Measurements from ENCODE around the gene STOM.

The STOM gene

DNA sequence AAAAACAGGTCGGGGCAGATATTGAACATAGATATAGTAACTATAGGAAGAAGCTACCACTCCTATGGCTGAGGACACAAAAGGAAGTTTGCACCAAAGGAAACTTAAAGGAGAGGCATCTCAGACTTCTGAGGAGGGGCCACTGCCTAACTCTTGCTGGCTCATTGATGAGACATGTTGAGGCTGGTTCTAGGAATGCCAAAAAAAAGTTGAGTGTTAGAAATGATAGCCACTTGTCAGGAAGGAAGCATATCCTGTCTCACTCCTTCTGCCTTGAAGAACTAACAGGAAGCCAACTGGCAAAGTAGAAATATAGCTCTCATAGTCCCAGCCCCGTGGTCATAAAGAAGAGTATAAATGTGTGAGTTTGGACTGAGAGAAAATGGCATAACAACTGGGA, 23.3 kb upstream of the STOM start:
- no peaks in the 10 kb centered on the region for H3K4me1 ChIP-seq (ENCODE audit: control insufficient read depth in 1 of 2, insufficient read depth in 2 of 2, low read length in 2 of 2)
- H3K36me3 ChIP-seq (ENCODE audit: control insufficient read depth in 1 of 2, insufficient read depth in 2 of 2, low read length in 2 of 2), result no peaks in the 10 kb centered on the region
- no peaks in the 10 kb centered on the region for H3K9me3 ChIP-seq (ENCODE audit: control insufficient read depth in 1 of 2, low read length in 2 of 2)
- no peak overlapping the region for H3K9ac ChIP-seq (ENCODE audit: low read depth in 1 of 2, low read length in 2 of 2)
- no peaks in the 10 kb centered on the region for H3K27me3 ChIP-seq (ENCODE audit: control insufficient read depth in 1 of 2, insufficient read depth in 2 of 2, low read length in 2 of 2)
- H3K27ac ChIP-seq (ENCODE audit: low read depth, low read length), result no peak overlapping the region
- no peak overlapping the region for H3K4me3 ChIP-seq (ENCODE audit: low read depth in 1 of 2, low read length in 2 of 2)

DNA sequence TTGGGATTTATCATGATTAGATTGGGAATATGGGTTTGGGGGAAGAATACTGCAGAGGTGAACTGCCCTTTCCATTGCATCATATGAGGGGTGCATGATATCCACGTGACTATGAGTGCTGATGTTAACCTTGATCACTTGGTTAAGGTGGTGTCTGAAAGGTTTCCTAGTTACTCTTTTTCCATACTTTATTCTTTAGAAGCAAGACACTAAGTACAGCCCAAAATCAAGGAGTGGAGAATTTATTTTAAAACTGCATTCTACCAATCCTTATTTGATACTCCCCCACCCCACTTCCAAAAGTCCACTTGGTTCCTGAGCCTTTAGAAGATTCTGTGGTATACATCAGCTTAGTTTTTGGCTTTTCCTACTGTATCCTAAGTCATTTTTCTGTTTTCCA, 20.3 kb upstream of the STOM start:
- Histone ChIP-seq H3K9ac (ENCODE audit: low read depth in 1 of 2, low read length in 2 of 2) (no peak overlapping the region), H3K36me3 (ENCODE audit: control insufficient read depth in 1 of 2, insufficient read depth in 2 of 2, low read length in 2 of 2) (no peaks in the 10 kb centered on the region), H3K27ac (ENCODE audit: low read depth, low read length) (no peak overlapping the region), H3K4me3 (ENCODE audit: low read depth in 1 of 2, low read length in 2 of 2) (no peak overlapping the region), H3K4me1 (ENCODE audit: control insufficient read depth in 1 of 2, insufficient read depth in 2 of 2, low read length in 2 of 2) (no peaks in the 10 kb centered on the region), H3K27me3 (ENCODE audit: control insufficient read depth in 1 of 2, insufficient read depth in 2 of 2, low read length in 2 of 2) (no peaks in the 10 kb centered on the region), H3K9me3 (ENCODE audit: control insufficient read depth in 1 of 2, low read length in 2 of 2) (no peaks in the 10 kb centered on the region)

DNA sequence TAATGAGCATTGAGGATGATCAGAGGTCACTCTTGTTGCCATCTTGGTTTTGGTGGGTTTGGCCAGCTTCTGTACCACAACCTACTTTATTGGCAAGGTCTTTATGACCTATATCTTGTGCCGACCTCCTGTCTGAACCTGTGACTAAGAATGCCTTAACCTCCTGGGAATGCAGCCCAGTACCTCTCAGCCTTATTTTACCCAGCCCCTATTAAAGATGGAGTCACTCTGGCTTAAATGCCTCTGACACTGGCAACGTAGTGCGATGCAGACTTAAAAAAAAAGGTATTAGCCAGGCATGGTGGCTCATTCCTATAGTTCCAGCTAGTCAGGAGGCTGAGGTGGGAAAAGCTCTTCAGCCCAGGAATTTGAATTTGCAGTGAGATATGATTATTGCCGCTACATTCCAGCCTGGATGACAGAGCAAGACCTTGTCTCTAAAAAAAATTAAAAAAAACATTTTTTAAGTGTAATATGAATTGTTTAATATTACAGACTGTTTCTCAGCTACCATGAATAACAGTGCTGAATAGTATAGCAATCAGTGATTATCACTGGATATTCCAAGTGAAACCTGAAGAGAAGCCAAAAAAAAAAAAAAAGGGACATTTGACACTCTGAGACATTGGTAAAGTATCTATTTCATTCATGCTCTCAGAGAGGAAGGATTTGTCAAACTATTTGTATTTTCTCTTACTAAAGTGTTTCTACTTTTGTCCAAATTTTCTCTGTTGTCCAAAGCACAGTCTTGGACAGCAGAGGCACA, 18.3 kb upstream of the STOM start:
- Histone ChIP-seq H3K27ac (ENCODE audit: low read depth, low read length) (no peak overlapping the region), H3K9me3 (ENCODE audit: control insufficient read depth in 1 of 2, low read length in 2 of 2) (no peaks in the 10 kb centered on the region), H3K36me3 (ENCODE audit: control insufficient read depth in 1 of 2, insufficient read depth in 2 of 2, low read length in 2 of 2) (no peaks in the 10 kb centered on the region), H3K9ac (ENCODE audit: low read depth in 1 of 2, low read length in 2 of 2) (no peak overlapping the region), H3K27me3 (ENCODE audit: control insufficient read depth in 1 of 2, insufficient read depth in 2 of 2, low read length in 2 of 2) (no peaks in the 10 kb centered on the region), H3K4me1 (ENCODE audit: control insufficient read depth in 1 of 2, insufficient read depth in 2 of 2, low read length in 2 of 2) (no peaks in the 10 kb centered on the region), H3K4me3 (ENCODE audit: low read depth in 1 of 2, low read length in 2 of 2) (no peak overlapping the region)

DNA sequence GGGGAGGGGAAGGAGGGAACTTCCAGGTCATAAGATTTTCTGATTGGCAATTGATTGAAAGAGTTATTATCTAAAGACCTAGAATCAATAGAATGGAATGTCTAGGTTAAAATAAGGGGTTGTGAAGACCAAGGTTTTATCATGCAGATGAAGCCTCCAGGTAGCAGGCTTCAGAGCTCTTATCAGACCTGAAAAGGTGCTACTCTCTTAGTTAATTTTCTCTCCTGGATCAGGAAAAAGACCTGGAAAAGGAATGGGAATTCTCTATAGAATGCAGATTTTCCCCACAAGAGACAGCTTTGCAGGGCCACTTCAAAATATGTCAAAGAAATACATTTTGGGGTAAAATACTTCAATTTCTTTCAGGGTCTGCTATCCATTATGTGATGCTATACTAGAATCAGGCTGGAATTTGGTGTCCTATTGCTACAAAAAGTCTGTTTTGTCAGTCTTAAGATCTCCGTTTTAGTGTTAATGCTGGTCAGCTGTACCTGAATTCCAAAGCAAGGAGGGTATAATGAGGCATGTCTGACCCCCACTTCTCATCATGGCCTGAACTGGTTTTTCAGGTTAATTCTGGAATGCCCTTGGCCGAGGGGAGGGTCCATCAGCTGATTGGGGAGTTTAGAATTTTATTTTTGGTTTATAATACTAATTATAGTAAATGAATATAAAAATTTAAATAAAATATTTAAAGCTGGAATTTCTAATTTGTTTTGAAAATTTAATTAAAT, 16.6 kb upstream of the STOM start:
- no peak overlapping the region for H3K9ac ChIP-seq (ENCODE audit: low read depth in 1 of 2, low read length in 2 of 2)
- H3K4me3 ChIP-seq (ENCODE audit: low read depth in 1 of 2, low read length in 2 of 2), result no peak overlapping the region
- no peaks in the 10 kb centered on the region for H3K27me3 ChIP-seq (ENCODE audit: control insufficient read depth in 1 of 2, insufficient read depth in 2 of 2, low read length in 2 of 2)
- H3K4me1 ChIP-seq (ENCODE audit: control insufficient read depth in 1 of 2, insufficient read depth in 2 of 2, low read length in 2 of 2), result no peaks in the 10 kb centered on the region
- no peaks in the 10 kb centered on the region for H3K9me3 ChIP-seq (ENCODE audit: control insufficient read depth in 1 of 2, low read length in 2 of 2)
- H3K36me3 ChIP-seq (ENCODE audit: control insufficient read depth in 1 of 2, insufficient read depth in 2 of 2, low read length in 2 of 2), result no peaks in the 10 kb centered on the region
- no peak overlapping the region for H3K27ac ChIP-seq (ENCODE audit: low read depth, low read length)

DNA sequence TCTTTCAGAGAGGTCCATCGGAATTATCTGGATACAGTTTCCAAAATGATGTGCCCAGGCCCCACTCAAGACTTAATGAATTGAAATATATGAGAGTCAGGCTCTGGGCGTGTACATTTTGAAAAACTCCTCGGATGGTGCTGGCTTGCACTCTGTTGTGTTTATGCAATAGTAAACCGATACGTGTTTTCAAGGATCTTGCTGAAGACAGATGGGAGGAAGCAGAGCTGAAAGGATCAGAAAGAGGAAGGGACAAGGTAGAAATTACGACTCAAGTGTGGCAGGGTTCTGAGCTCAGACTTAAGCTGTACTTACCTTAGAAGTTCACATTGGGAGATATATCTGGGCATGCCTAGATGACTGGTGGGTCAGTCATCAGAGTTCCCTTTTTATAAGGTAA, 13.7 kb upstream of the STOM start:
- no peak overlapping the region for H3K4me3 ChIP-seq (ENCODE audit: low read depth in 1 of 2, low read length in 2 of 2)
- no peak overlapping the region for H3K27ac ChIP-seq (ENCODE audit: low read depth, low read length)
- no peaks in the 10 kb centered on the region for H3K9me3 ChIP-seq (ENCODE audit: control insufficient read depth in 1 of 2, low read length in 2 of 2)
- no peak overlapping the region for H3K9ac ChIP-seq (ENCODE audit: low read depth in 1 of 2, low read length in 2 of 2)
- H3K27me3 ChIP-seq (ENCODE audit: control insufficient read depth in 1 of 2, insufficient read depth in 2 of 2, low read length in 2 of 2), result no peaks in the 10 kb centered on the region
- no peaks in the 10 kb centered on the region for H3K36me3 ChIP-seq (ENCODE audit: control insufficient read depth in 1 of 2, insufficient read depth in 2 of 2, low read length in 2 of 2)
- H3K4me1 ChIP-seq (ENCODE audit: control insufficient read depth in 1 of 2, insufficient read depth in 2 of 2, low read length in 2 of 2), result no peaks in the 10 kb centered on the region

DNA sequence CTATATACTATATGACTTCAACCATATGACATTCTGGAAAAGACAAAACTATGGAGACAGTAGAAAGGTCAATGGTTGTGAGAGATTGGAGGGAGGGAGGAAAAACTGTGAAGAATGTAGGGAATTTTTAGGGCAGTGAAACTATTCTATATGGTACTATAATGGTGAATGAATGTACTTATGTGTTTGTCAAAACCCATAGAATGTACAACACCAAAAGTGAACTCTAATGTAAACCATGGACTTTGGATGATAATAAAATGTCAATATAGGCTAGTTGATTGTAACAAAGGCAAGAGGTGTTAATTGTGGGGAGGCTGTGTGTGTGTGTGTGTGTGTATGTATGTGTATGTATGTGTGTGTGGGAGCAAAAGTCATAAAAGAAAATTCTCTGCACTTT, 10.8 kb upstream of the STOM start:
- Histone ChIP-seq H3K9ac (ENCODE audit: low read depth in 1 of 2, low read length in 2 of 2) (no peak overlapping the region), H3K27me3 (ENCODE audit: control insufficient read depth in 1 of 2, insufficient read depth in 2 of 2, low read length in 2 of 2) (no peaks in the 10 kb centered on the region), H3K4me1 (ENCODE audit: control insufficient read depth in 1 of 2, insufficient read depth in 2 of 2, low read length in 2 of 2) (no peaks in the 10 kb centered on the region), H3K9me3 (ENCODE audit: control insufficient read depth in 1 of 2, low read length in 2 of 2) (no peaks in the 10 kb centered on the region), H3K36me3 (ENCODE audit: control insufficient read depth in 1 of 2, insufficient read depth in 2 of 2, low read length in 2 of 2) (no peaks in the 10 kb centered on the region), H3K4me3 (ENCODE audit: low read depth in 1 of 2, low read length in 2 of 2) (no peak overlapping the region), H3K27ac (ENCODE audit: low read depth, low read length) (no peak overlapping the region)

DNA sequence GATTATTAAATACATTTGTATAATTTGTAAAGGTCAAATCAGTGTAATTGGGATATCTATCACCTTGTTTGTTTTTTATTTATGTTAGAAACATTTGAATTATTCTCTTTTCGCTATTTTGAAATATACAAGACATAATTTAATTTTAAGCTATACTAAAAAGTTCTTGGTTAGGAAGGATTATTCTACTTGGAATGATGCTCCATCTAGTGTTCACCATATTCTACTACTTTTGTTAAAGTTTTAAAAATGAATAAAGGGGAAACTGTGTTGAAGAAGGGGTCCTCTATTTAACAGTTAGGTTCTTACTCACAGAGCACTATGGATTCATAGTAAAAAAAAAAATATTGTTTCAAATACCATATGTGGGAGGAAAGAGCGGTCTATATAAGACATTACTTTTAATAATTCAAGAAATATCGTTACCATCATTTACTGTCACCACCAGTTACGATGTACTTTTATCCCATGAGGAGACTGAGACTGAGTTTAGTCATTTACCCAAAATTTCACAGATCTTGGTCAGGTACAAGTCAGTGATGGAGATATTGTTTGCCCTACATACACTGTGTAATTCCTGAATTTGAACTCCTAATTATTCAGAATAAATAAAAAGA, 6.3 kb upstream of the STOM start:
- Histone ChIP-seq H3K9ac (ENCODE audit: low read depth in 1 of 2, low read length in 2 of 2) (no peak overlapping the region), H3K9me3 (ENCODE audit: control insufficient read depth in 1 of 2, low read length in 2 of 2) (no peaks in the 10 kb centered on the region), H3K4me1 (ENCODE audit: control insufficient read depth in 1 of 2, insufficient read depth in 2 of 2, low read length in 2 of 2) (peaks cover 11 to 19% of the 10 kb centered on the region in 2 donors), H3K27ac (ENCODE audit: low read depth, low read length) (no peak overlapping the region), H3K27me3 (ENCODE audit: control insufficient read depth in 1 of 2, insufficient read depth in 2 of 2, low read length in 2 of 2) (no peaks in the 10 kb centered on the region), H3K36me3 (ENCODE audit: control insufficient read depth in 1 of 2, insufficient read depth in 2 of 2, low read length in 2 of 2) (no peaks in the 10 kb centered on the region), H3K4me3 (ENCODE audit: low read depth in 1 of 2, low read length in 2 of 2) (no peak overlapping the region)

DNA sequence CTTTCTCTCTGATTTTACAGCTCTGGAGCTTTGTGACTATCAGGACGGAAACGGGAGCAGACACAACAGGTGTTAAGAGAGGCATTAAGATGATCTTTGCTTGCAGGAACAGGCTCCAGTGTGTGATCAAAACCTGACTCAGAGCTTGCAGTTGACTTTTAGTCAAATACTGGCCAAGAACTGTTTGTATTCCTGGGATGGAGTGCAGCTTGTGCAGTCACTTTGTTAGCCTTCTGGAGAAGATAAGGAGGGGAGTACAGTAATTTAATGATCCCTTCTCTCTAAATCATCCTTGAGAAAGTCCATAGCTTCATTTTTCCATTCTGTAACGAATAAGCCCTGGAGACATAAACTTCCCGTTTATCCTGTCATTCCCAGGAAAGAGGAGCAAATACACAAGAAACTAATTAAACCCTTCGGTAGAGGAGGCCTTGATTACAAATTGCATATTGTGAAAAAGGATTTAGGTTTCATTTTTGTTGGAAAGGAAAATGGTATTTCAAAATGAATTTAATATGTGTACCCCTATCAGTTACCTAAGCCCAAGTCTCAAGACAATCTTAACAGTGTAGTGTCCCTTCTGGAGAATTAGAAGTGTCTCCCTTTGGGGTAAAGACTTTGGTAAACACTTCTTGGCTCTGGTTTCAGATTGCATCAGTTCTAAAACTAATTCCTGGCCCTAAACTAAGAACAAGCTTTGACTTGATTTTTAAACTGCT, 3.1 kb upstream of the STOM start:
- Histone ChIP-seq H3K9me3 (ENCODE audit: control insufficient read depth in 1 of 2, low read length in 2 of 2) (no peaks in the 10 kb centered on the region), H3K27me3 (ENCODE audit: control insufficient read depth in 1 of 2, insufficient read depth in 2 of 2, low read length in 2 of 2) (no peaks in the 10 kb centered on the region), H3K4me1 (ENCODE audit: control insufficient read depth in 1 of 2, insufficient read depth in 2 of 2, low read length in 2 of 2) (peaks cover 20 to 31% of the 10 kb centered on the region in 2 donors), H3K27ac (ENCODE audit: low read depth, low read length) (no peak overlapping the region), H3K4me3 (ENCODE audit: low read depth in 1 of 2, low read length in 2 of 2) (no peak overlapping the region), H3K36me3 (ENCODE audit: control insufficient read depth in 1 of 2, insufficient read depth in 2 of 2, low read length in 2 of 2) (no peaks in the 10 kb centered on the region), H3K9ac (ENCODE audit: low read depth in 1 of 2, low read length in 2 of 2) (no peak overlapping the region)

DNA sequence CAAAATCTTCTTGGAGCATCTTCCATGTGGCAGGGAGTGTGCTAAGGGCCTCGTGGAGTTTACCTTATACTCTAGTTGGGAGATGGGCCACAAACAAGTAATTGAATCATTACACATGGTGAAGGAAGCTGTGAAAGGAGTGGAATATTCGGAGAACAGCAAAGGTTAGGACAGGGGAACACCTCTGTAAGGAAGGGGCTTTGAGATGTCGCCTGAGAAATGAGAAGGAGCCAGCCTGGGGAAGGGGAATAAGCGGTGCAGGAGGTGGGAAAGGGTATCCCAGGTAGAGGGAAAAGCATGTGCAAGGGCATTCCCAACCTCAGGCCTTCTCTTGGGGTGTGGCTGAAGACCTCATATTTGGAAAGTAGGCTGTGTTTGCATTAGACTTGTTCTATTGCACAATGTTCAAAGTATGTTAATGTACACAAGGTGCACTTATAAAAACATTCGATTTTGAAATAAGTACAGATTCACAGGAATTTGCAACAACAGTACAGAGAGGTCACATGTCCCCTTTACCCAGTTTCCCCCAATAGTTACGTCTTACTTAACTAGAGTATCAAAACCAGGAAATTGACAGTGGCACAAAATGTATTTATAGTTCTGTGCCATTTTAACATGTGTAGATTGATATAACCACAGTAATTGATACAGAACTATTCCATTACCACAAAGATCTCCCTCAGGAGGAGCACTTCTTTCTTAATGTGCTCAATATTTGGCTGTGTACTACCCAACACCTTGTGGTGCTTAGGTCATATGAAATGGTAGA, 2.4 kb upstream of the STOM start:
- no peak overlapping the region for H3K27ac ChIP-seq (ENCODE audit: low read depth, low read length)
- peaks cover 27 to 38% of the 10 kb centered on the region in 2 donors for H3K4me1 ChIP-seq (ENCODE audit: control insufficient read depth in 1 of 2, insufficient read depth in 2 of 2, low read length in 2 of 2)
- no peaks in the 10 kb centered on the region for H3K27me3 ChIP-seq (ENCODE audit: control insufficient read depth in 1 of 2, insufficient read depth in 2 of 2, low read length in 2 of 2)
- no peaks in the 10 kb centered on the region for H3K9me3 ChIP-seq (ENCODE audit: control insufficient read depth in 1 of 2, low read length in 2 of 2)
- no peaks in the 10 kb centered on the region for H3K36me3 ChIP-seq (ENCODE audit: control insufficient read depth in 1 of 2, insufficient read depth in 2 of 2, low read length in 2 of 2)
- no peak overlapping the region for H3K9ac ChIP-seq (ENCODE audit: low read depth in 1 of 2, low read length in 2 of 2)
- no peak overlapping the region for H3K4me3 ChIP-seq (ENCODE audit: low read depth in 1 of 2, low read length in 2 of 2)
